Lower lobe of right lung (tissue), 2 donors: ENCODE data around the gene GABRP. TPM values are rescaled to one million over a fixed set of nuclear protein-coding genes. Genes with fewer than 3 reads are reported as not detected.
"Not testable (repeated sequence)": the region's sequence is repeated elsewhere in the genome, so short reads cannot be mapped to it uniquely, and the experiment has no call there.

Experiments used
- ATAC-seq, 2 donors: fragments of 200-7000 bp; cut with Tn5 transposase; one replicate each; pipeline ENCODE4 v1.9.1; 2020 to 2022; ENCODE audit warnings: mild to moderate bottlenecking in 2 of 2, moderate library complexity in 2 of 2
- DNase-seq: peaks from one replicate; pipeline ENCODE4 v3.0.0-alpha.2; 2020
- H3K27ac ChIP-seq: fragments of 200-600 bp; one replicate; pipeline ENCODE4 v1.8.0; 2022
- H3K27me3 ChIP-seq: fragments of 200-600 bp; one replicate; pipeline ENCODE4 v1.8.0; 2022; ENCODE audit warnings: low read depth
- H3K36me3 ChIP-seq: fragments of 200-600 bp; one replicate; pipeline ENCODE4 v1.8.0; 2022; ENCODE audit warnings: mild to moderate bottlenecking
- H3K4me1 ChIP-seq: fragments of 200-600 bp; one replicate; pipeline ENCODE4 v1.8.0; 2022
- H3K4me3 ChIP-seq: fragments of 200-600 bp; one replicate; pipeline ENCODE4 v1.8.0; 2022; ENCODE audit warnings: mild to moderate bottlenecking
- H3K9me3 ChIP-seq: fragments of 200-600 bp; one replicate; pipeline ENCODE4 v1.8.0; 2022
- CTCF ChIP-seq: fragments of 200-600 bp; IDR thresholded peaks from one replicate; pipeline ENCODE4 v1.8.0; 2022; ENCODE audit warnings: antibody characterized with exemption, mild to moderate bottlenecking
- intact Hi-C: fragments of 100-400 bp; cut with DNase I; formaldehyde crosslinking; loops from one replicate; pipeline ENCODE4 v1.11.0; 2022
- total RNA-seq: library from RNA; stranded (reverse); fragmentation: NEBNext Ultra II Directional; extraction: Animal tissue kit (Norgen Biotek cat#: 25700); gene quantifications from one replicate; pipeline ENCODE4 v1.2.1, GENCODE V29; 2021
- donor health status: DM: no; HTN: yes; CAD: no; lungs with severe emphysema.

GABRP gene
- total RNA-seq, 1 donor from 2014 or later = 0.38 TPM

GRCh38 chr5:170749911-170750431 is 33.6 kb upstream of the GABRP start:
- no peaks in the 10 kb centered on the region for H3K36me3 ChIP-seq
- ATAC-seq (no peak), DNase-seq (no peak)
- no peak for TF ChIP-seq CTCF
- H3K27me3 ChIP-seq = peaks cover 5% of the 10 kb centered on the region
- no peak overlapping the region for H3K4me3 ChIP-seq
- H3K4me1 ChIP-seq = peaks cover 19% of the 10 kb centered on the region
- intact Hi-C loops = loop anchor here (5.0 kb wide), 1 partner anchor 42 kb away; no protein-coding TSS in a partner anchor
- H3K9me3 ChIP-seq = no peaks in the 10 kb centered on the region
- no peak overlapping the region for H3K27ac ChIP-seq

- Histone ChIP-seq H3K4me3 (no peak overlapping the region), H3K27me3 (peaks cover 5% of the 10 kb centered on the region), H3K4me1 (peaks cover 18% of the 10 kb centered on the region), H3K27ac (no peak overlapping the region), H3K36me3 (no peaks in the 10 kb centered on the region), H3K9me3 (no peaks in the 10 kb centered on the region)
- intact Hi-C loops = no loop called here
- no peak for TF ChIP-seq CTCF
- DNase-seq (no peak), ATAC-seq (no peak)
These were observed 32.7 kb upstream of the GABRP start for GRCh38 chr5:170750791-170751190.

- no peak overlapping the region for H3K27ac ChIP-seq
- intact Hi-C loops = no loop called here
- H3K4me1 ChIP-seq = peaks cover 13% of the 10 kb centered on the region
- no peak for ATAC-seq
- no peak for TF ChIP-seq CTCF
- H3K27me3 ChIP-seq = no peaks in the 10 kb centered on the region
- DNase-seq = no peak
- no peaks in the 10 kb centered on the region for H3K36me3 ChIP-seq
- H3K4me3 ChIP-seq = no peak overlapping the region
- H3K9me3 ChIP-seq = no peaks in the 10 kb centered on the region
These were observed 31.9 kb upstream of the GABRP start for GRCh38 chr5:170751631-170752030.

- Histone ChIP-seq H3K27me3 (no peaks in the 10 kb centered on the region), H3K9me3 (no peaks in the 10 kb centered on the region), H3K4me1 (peaks cover 20% of the 10 kb centered on the region), H3K36me3 (no peaks in the 10 kb centered on the region), H3K4me3 (no peak overlapping the region), H3K27ac (no peak overlapping the region)
- no peak for TF ChIP-seq CTCF
- ATAC-seq (no peak), DNase-seq (no peak)
- intact Hi-C loops = no loop called here
These were observed 31.0 kb upstream of the GABRP start for GRCh38 chr5:170752257-170753215.

GRCh38 chr5:170753311-170753710 is 30.2 kb upstream of the GABRP start:
- no peak for TF ChIP-seq CTCF
- no peak overlapping the region for H3K27ac ChIP-seq
- no peak for ATAC-seq
- no peaks in the 10 kb centered on the region for H3K9me3 ChIP-seq
- intact Hi-C loops = no loop called here
- DNase-seq = no peak
- peaks cover 21% of the 10 kb centered on the region for H3K4me1 ChIP-seq
- no peaks in the 10 kb centered on the region for H3K36me3 ChIP-seq
- H3K27me3 ChIP-seq = no peaks in the 10 kb centered on the region
- no peak overlapping the region for H3K4me3 ChIP-seq

- H3K9me3 ChIP-seq, ATAC-seq, H3K27ac ChIP-seq, H3K4me3 ChIP-seq, DNase-seq, intact Hi-C loops, H3K27me3 ChIP-seq, H3K36me3 ChIP-seq: not testable (repeated sequence)
- H3K4me1 ChIP-seq = peaks cover 21% of the 10 kb centered on the region
These were observed 29.0 kb upstream of the GABRP start for GRCh38 chr5:170754508-170754907.
